HAP-1 (cell line): ENCODE data around the gene LCN15.
"Not testable (repeated sequence)": the region's sequence is repeated elsewhere in the genome, so short reads cannot be mapped to it uniquely, and the experiment has no call there.

Source experiments
- DNase-seq, 2 experiments: peaks; one replicate each; pipeline ENCODE4 v3.0.0-alpha.2; 2016 to 2020; ENCODE audit warnings: low spot score in 2 of 2
- H3K27me3 ChIP-seq: fragments of 250-450 bp; sonication (Bioruptor Pico); 2 replicates; pipeline ENCODE4 v1.5.1; 2020; ENCODE audit warnings: low read depth, mild to moderate bottlenecking, moderate library complexity
- H3K36me3 ChIP-seq: fragments of 250-450 bp; sonication (Bioruptor Pico); replicated peaks from 2 replicates; pipeline ENCODE4 v1.5.1; 2020; ENCODE audit warnings: mild to moderate bottlenecking
- H3K4me1 ChIP-seq: fragments of 250-450 bp; sonication (Bioruptor Pico); 2 replicates; pipeline ENCODE4 v1.5.1; 2020; ENCODE audit warnings: mild to moderate bottlenecking
- H3K4me3 ChIP-seq: fragments of 250-450 bp; sonication (Bioruptor Pico); 2 replicates; pipeline ENCODE4 v1.5.1; 2020; ENCODE audit warnings: mild to moderate bottlenecking, moderate library complexity
- H3K9me3 ChIP-seq: fragments of 250-450 bp; sonication (Bioruptor Pico); 2 replicates; pipeline ENCODE4 v1.5.1; 2020; ENCODE audit warnings: mild to moderate bottlenecking, moderate library complexity
- in situ Hi-C: fragments of 300-500 bp; cut with MboI; formaldehyde crosslinking; loops from 3 replicates; pipeline ENCODE4 v1.14.3; 2020; ENCODE audit warnings: low sequenced_read_pairs, inconsistent platforms, mixed read lengths

The LCN15 gene

GRCh38 chr9:136764301-136764891 is at the start of gene LCN15:
TSS of gene LCN15 (minus strand) at chr9:136764518. CDS start at chr9:136764488, 30 bp downstream.
- no peaks in the 10 kb centered on the region for H3K36me3 ChIP-seq
- no peaks in the 10 kb centered on the region for H3K9me3 ChIP-seq
- peaks cover 4% of the 10 kb centered on the region for H3K27me3 ChIP-seq
- no peak within 1 kb of the TSS for H3K4me3 ChIP-seq
- H3K4me1 ChIP-seq, result peaks cover 6% of the 10 kb centered on the region; the same call in 1 of the 2 replicates
- in situ Hi-C loops, result no loop called here
- DNase-seq, result no peak

GRCh38 chr9:136808806-136809158 is 44.5 kb upstream of the LCN15 start:
- Histone ChIP-seq H3K36me3 (peaks cover 40% of the 10 kb centered on the region), H3K4me3 (peak overlapping the region; percentile 76), H3K27me3 (no peaks in the 10 kb centered on the region), H3K4me1 (peaks cover 22% of the 10 kb centered on the region), H3K9me3 (no peaks in the 10 kb centered on the region)
- in situ Hi-C loops, result no loop called here
- DNase-seq, result no peak

GRCh38 chr9:136808075-136808805 is 43.9 kb upstream of the LCN15 start:
- peaks cover 22% of the 10 kb centered on the region for H3K4me1 ChIP-seq
- no peak for DNase-seq
- H3K27me3 ChIP-seq, result no peaks in the 10 kb centered on the region
- peak overlapping the region; percentile 76 for H3K4me3 ChIP-seq
- no peaks in the 10 kb centered on the region for H3K9me3 ChIP-seq
- H3K36me3 ChIP-seq, result peaks cover 36% of the 10 kb centered on the region
- in situ Hi-C loops, result no loop called here

- Histone ChIP-seq H3K36me3 (peaks cover 29% of the 10 kb centered on the region), H3K4me3 (peak within 1 kb of the TSS; percentile 76), H3K4me1 (peaks cover 22% of the 10 kb centered on the region), H3K9me3 (no peaks in the 10 kb centered on the region), H3K27me3 (no peaks in the 10 kb centered on the region)
- DNase-seq, result peak; percentile 60 to 80
- in situ Hi-C loops, result no loop called here
Measured at GRCh38 chr9:136807281-136808074, 43.2 kb upstream of the LCN15 start, which contains the start of gene RABL6. TSS of gene RABL6 (plus strand) at chr9:136807948. CDS start at chr9:136808197, 249 bp downstream.

GRCh38 chr9:136806631-136807201 is 42.4 kb upstream of the LCN15 start:
- in situ Hi-C loops, result no loop called here
- no peak for DNase-seq
- Histone ChIP-seq H3K9me3 (no peaks in the 10 kb centered on the region), H3K36me3 (peaks cover 24% of the 10 kb centered on the region), H3K4me1 (peaks cover 22% of the 10 kb centered on the region), H3K4me3 (peak overlapping the region; percentile 64), H3K27me3 (no peaks in the 10 kb centered on the region)

GRCh38 chr9:136806067-136806466 is 41.7 kb upstream of the LCN15 start:
- in situ Hi-C loops, result no loop called here
- Histone ChIP-seq H3K9me3 (no peaks in the 10 kb centered on the region), H3K36me3 (peaks cover 21% of the 10 kb centered on the region), H3K4me1 (peaks cover 26% of the 10 kb centered on the region), H3K4me3 (no peak overlapping the region), H3K27me3 (no peaks in the 10 kb centered on the region)
- no peak for DNase-seq

- Histone ChIP-seq H3K36me3 (peaks cover 14% of the 10 kb centered on the region), H3K4me3 (no peak overlapping the region), H3K27me3 (no peaks in the 10 kb centered on the region), H3K4me1 (peaks cover 28% of the 10 kb centered on the region), H3K9me3 (no peaks in the 10 kb centered on the region)
- no peak for DNase-seq
- in situ Hi-C loops, result no loop called here
Measured at GRCh38 chr9:136805207-136805740, 41.0 kb upstream of the LCN15 start.

- peaks cover 14% of the 10 kb centered on the region for H3K36me3 ChIP-seq
- no peaks in the 10 kb centered on the region for H3K9me3 ChIP-seq
- H3K4me3 ChIP-seq, result no peak overlapping the region
- no peak for DNase-seq
- no peaks in the 10 kb centered on the region for H3K27me3 ChIP-seq
- H3K4me1 ChIP-seq, result peaks cover 24% of the 10 kb centered on the region
- in situ Hi-C loops, result no loop called here
Measured at GRCh38 chr9:136804509-136805206, 40.3 kb upstream of the LCN15 start.

- no peak overlapping the region for H3K4me3 ChIP-seq
- no peaks in the 10 kb centered on the region for H3K27me3 ChIP-seq
- peaks cover 23% of the 10 kb centered on the region for H3K4me1 ChIP-seq
- DNase-seq, result no peak
- H3K9me3 ChIP-seq, result no peaks in the 10 kb centered on the region
- in situ Hi-C loops, result no loop called here
- peaks cover 14% of the 10 kb centered on the region for H3K36me3 ChIP-seq
Measured at GRCh38 chr9:136803551-136804508, 39.5 kb upstream of the LCN15 start.

GRCh38 chr9:136803009-136803550 is 38.8 kb upstream of the LCN15 start:
- H3K9me3 ChIP-seq, H3K4me3 ChIP-seq, H3K27me3 ChIP-seq, DNase-seq, in situ Hi-C loops: not testable (repeated sequence)
- Histone ChIP-seq H3K4me1 (peaks cover 23% of the 10 kb centered on the region), H3K36me3 (peaks cover 13% of the 10 kb centered on the region)

- Histone ChIP-seq H3K4me3 (no peak overlapping the region), H3K36me3 (peaks cover 11% of the 10 kb centered on the region), H3K27me3 (no peaks in the 10 kb centered on the region), H3K4me1 (peaks cover 23% of the 10 kb centered on the region), H3K9me3 (no peaks in the 10 kb centered on the region)
- no peak for DNase-seq
- in situ Hi-C loops, result no loop called here
Measured at GRCh38 chr9:136802321-136802720, 38.0 kb upstream of the LCN15 start.
